ENCODE measurements around the gene OR11A1.

DNA sequence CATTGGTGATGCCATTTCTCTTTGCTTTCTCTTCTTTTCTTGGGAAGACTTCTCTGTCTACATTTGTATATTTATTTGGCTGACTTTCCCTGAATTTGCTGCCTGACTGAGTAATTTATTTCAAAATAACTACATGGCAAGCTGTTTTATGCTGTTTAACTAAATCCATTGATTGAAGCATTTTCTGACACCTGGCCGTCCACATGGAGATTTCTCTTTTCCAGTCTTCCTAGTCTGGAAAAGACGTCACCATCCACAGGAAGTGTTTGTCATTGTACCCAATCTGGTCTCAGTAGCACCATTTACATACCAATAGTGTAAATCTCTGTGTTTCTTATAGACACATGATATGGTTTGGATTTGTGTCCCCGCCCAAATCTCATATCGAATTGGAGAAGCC lies 40.1 kb upstream of the OR11A1 start:
- TF ChIP-seq EP300 (IDR thresholded peaks at IDR 0.05; ENCODE audit: low read depth): no peak
- TF ChIP-seq, protein P1, sequence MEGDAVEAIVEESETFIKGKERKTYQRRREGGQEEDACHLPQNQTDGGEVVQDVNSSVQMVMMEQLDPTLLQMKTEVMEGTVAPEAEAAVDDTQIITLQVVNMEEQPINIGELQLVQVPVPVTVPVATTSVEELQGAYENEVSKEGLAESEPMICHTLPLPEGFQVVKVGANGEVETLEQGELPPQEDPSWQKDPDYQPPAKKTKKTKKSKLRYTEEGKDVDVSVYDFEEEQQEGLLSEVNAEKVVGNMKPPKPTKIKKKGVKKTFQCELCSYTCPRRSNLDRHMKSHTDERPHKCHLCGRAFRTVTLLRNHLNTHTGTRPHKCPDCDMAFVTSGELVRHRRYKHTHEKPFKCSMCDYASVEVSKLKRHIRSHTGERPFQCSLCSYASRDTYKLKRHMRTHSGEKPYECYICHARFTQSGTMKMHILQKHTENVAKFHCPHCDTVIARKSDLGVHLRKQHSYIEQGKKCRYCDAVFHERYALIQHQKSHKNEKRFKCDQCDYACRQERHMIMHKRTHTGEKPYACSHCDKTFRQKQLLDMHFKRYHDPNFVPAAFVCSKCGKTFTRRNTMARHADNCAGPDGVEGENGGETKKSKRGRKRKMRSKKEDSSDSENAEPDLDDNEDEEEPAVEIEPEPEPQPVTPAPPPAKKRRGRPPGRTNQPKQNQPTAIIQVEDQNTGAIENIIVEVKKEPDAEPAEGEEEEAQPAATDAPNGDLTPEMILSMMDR (IDR thresholded peaks at IDR 0.05): no peak

All from transverse colon (tissue), 3 donors.